Measurements from ENCODE around the gene FAM168A.

- TF ChIP-seq CTCF (IDR thresholded peaks at IDR 0.05) (no peak), POLR2A (IDR thresholded peaks at IDR 0.05) (no peak)
Measured at GRCh38 chr11:73413256-73413655, 184.7 kb downstream of the FAM168A start.
